Kidney epithelial cell (primary cell): Measurements from ENCODE around the gene SLC35D2. TPM values are rescaled to one million over a fixed set of nuclear protein-coding genes. Genes with fewer than 3 reads are reported as not detected.
A peak's percentile ranks its signal among the peaks of the same experiment; 100 is the strongest.
"Not testable (repeated sequence)": the region's sequence is repeated elsewhere in the genome, so short reads cannot be mapped to it uniquely, and the experiment has no call there.

Experiments
- DNase-seq: peaks from one replicate; pipeline ENCODE4 v3.0.0-alpha.2; 2010; ENCODE audit warnings: low read depth
- H3K27me3 ChIP-seq: 2 replicates; pipeline ENCODE4 v1.6.0; 2011; ENCODE audit warnings: low read length; ENCODE audit not compliant: control insufficient read depth, insufficient read depth
- H3K36me3 ChIP-seq: 2 replicates; pipeline ENCODE4 v1.5.1; 2011; ENCODE audit warnings: low read length; ENCODE audit not compliant: control insufficient read depth, insufficient read depth
- H3K4me3 ChIP-seq: 2 replicates; pipeline ENCODE4 v1.5.1; 2011; ENCODE audit warnings: low read depth, mild to moderate bottlenecking, control low read depth, low read length
- total RNA-seq: library from RNA; depleted of rRNA; stranded (reverse); fragments of >200 nt; gene quantifications from 2 replicates; pipeline ENCODE4 v1.2.3, GENCODE V29; 2015
- TF ChIP-seq, protein P1 (sequence below): IDR thresholded peaks from 2 replicates; pipeline ENCODE4 v1.5.1; 2011; ENCODE audit warnings: mild to moderate bottlenecking, moderate library complexity, low read length, control low read depth, inconsistent platforms; ENCODE audit not compliant: insufficient read depth, poor library complexity, severe bottlenecking

SLC35D2 gene
- total RNA-seq, 1 donor from 2014 or later, result 49.5 TPM

DNA sequence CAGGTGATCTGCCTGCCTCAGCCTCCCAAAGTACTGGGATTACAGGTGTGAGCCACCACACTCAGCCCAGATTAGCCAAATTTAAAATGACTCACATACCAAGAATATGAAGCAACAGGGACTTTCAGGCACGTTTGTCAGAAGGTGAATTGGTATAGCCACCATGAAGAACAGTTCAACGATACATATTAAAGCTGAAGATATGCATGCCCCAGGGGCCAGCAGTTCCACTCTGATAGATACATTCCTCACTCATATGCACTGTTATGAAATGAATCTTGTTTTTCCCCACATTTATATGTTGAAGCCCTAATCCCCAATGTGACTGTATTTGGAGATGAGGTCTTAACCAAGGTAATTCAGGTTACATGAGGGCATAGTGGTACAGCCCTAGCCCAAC, 22.5 kb downstream of the SLC35D2 start:
- Histone ChIP-seq H3K36me3 (peaks cover under 1% of the 10 kb centered on the region), H3K4me3 (no peak overlapping the region), H3K27me3 (no peaks in the 10 kb centered on the region)
- TF ChIP-seq, protein P1, sequence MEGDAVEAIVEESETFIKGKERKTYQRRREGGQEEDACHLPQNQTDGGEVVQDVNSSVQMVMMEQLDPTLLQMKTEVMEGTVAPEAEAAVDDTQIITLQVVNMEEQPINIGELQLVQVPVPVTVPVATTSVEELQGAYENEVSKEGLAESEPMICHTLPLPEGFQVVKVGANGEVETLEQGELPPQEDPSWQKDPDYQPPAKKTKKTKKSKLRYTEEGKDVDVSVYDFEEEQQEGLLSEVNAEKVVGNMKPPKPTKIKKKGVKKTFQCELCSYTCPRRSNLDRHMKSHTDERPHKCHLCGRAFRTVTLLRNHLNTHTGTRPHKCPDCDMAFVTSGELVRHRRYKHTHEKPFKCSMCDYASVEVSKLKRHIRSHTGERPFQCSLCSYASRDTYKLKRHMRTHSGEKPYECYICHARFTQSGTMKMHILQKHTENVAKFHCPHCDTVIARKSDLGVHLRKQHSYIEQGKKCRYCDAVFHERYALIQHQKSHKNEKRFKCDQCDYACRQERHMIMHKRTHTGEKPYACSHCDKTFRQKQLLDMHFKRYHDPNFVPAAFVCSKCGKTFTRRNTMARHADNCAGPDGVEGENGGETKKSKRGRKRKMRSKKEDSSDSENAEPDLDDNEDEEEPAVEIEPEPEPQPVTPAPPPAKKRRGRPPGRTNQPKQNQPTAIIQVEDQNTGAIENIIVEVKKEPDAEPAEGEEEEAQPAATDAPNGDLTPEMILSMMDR, result no peak
- DNase-seq, result no peak

DNA sequence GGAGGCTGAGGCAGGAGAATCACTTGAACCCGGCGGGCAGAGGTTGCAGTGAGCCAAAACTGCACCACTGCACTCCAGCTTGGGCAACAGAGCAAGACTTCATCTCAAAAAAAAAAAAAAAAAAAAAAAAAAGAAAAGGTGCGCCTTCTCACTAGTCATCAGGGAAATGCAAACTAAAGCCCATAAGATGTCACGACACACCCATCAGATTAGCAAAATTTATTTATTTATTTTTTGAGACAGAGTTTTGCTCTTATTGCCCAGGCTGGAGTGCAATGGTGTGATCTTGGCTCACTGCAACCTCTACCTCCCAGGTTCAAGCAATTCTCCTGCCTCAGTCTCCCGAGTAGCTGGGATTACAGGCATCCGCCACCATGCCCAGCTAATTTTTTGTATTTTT, 23.0 kb downstream of the SLC35D2 start:
- H3K27me3 ChIP-seq, DNase-seq, H3K36me3 ChIP-seq, H3K4me3 ChIP-seq: not testable (repeated sequence)

DNA sequence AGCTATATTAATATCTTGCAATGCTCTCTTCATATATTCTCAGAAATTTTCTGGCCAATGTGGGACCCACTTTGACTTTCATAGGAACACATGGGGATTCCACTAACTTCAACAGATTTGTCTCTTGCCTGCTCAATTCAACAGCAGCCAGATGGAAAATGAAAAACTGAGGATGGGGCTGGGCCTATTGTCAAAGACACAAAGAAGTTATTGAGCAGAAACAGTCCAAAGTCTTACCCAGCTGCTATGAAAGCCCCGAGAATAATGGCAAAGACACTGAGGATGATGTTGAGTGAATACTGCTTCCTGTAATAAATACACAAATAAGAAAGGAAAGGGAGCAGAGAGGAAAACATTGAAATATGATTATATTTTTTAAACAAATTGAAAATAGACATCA, 32.6 kb downstream of the SLC35D2 start:
- Histone ChIP-seq H3K27me3 (no peaks in the 10 kb centered on the region), H3K36me3 (peaks cover under 1% of the 10 kb centered on the region), H3K4me3 (no peak overlapping the region)
- TF ChIP-seq, protein P1, result no peak
- DNase-seq, result no peak

DNA sequence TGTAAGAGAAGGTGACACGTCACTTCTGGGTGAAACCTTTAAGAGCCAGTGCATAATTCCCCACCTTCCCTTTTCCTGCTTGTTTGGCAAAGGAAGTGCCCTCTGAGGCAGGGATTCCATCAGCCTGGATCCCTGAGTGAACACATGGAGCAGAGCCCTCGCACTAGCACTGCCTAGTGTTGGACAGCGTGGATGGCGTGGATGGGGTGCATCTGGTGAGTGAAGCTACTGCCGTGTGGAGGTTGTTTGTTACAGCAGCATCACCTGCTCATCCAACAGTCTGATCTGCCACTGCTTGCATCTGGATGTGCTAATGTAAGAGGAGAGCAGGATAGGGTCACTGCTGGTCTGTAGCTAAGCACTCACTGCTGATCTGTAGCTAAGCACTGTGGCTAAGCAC, 35.2 kb downstream of the SLC35D2 start:
- Histone ChIP-seq H3K4me3 (no peak overlapping the region), H3K27me3 (no peaks in the 10 kb centered on the region), H3K36me3 (no peaks in the 10 kb centered on the region)
- TF ChIP-seq, protein P1, result no peak
- no peak for DNase-seq

DNA sequence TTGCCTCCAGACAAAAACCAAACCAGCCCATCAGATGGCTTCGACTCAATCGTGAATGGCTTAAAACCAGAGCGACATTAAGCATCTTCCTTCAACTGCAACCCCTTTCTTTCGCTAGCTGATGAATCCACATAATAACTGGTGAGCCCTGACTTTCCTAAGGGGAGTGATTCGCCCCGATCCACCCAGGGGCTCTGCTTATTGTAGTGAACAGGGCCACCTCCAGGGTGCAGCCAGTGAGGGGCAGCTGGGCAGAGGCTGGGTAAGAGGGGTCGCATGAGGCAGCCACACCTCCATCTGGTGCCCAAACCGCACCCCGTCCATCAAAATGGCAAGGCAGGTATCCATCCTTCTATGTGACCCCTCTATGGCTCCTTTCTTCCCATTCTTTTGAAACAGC, 38.0 kb downstream of the SLC35D2 start:
- Histone ChIP-seq H3K4me3 (no peak overlapping the region), H3K27me3 (no peaks in the 10 kb centered on the region), H3K36me3 (no peaks in the 10 kb centered on the region)
- TF ChIP-seq, protein P1, result no peak
- DNase-seq, result no peak

DNA sequence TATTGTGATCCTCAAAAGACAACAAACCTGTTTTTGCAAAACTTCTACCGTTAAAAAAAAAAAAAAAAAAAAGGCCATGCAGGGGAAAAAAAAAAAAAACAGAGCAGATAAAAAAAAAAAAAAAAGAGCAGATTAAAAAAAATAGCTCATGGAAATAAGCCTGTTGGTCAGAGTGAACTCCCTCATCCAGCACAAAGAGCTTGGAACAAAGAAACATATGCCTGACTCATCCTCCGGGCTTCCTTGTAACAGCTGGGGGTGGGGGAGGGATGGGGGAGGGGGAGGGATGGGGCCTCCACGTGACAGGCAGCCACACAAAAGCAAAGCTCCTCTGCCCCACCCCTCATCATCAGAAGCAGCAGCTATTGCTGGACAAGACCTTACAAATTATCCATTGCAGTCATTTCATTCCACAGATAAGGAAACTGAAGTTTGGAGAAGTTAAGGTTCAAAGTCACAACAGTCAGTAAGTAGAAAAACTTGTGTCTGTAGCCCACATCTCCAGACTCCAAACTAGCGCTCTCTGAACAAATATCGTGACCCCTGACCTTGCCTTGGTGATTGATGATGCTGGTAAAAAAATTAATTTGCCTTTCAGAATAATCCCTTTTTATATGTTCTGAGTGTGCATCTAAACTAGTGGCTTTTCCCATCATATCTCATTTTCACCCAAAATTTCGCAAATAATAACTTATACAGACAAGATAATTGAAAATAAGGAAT, 38.9 kb downstream of the SLC35D2 start:
- TF ChIP-seq, protein P1, result no peak
- no peaks in the 10 kb centered on the region for H3K27me3 ChIP-seq
- no peak overlapping the region for H3K4me3 ChIP-seq
- H3K36me3 ChIP-seq, result no peaks in the 10 kb centered on the region
- DNase-seq, result peak; percentile 90
